HCT116 (cell line): ENCODE data around the gene CROT. TPM values are rescaled to one million over a fixed set of nuclear protein-coding genes. Genes with fewer than 3 reads are reported as not detected.

Source experiments
- ATAC-seq: fragments of 200-7000 bp; cut with Tn5 transposase; 2 replicates; pipeline ENCODE4 v1.9.1; 2020; ENCODE audit warnings: mild to moderate bottlenecking, moderate library complexity
- BruUV-seq: library from RNA; stranded (reverse); fragments of 400-500 nt; replicated peaks from 2 replicates; lab custom pipeline; 2021; lab: Mats Ljungman, UMichigan
- CTCF ChIA-PET: fragments of 300-600 bp; sonication (Branson Sonifier 250); formaldehyde crosslinking; loops from one replicate; lab custom pipeline; 2021; ENCODE audit warnings: antibody characterized with exemption; lab: Charles Lee
- POLR2A ChIA-PET: fragments of 300-600, 350-600 bp; sonication (Branson Sonifier 250); formaldehyde crosslinking; loops from one replicate; lab custom pipeline; 2021; ENCODE audit warnings: antibody characterized with exemption; lab: Charles Lee
- RAD21 ChIA-PET, 2 experiments: fragments of 300-600 bp; sonication (Branson Sonifier 250); formaldehyde crosslinking; loops; one replicate each; lab custom pipeline; 2023; ENCODE audit warnings: low total read pairs in 2 of 2; ENCODE audit not compliant: uncharacterized antibody in 2 of 2, unreplicated experiment in 2 of 2, low non-redundant PET in 1 of 2; lab: Charles Lee
- DNase-seq: peaks from one replicate; pipeline ENCODE4 v3.0.0-alpha.2; 2010; ENCODE audit warnings: low read depth, low spot score
- H2AFZ ChIP-seq: fragments of 200-600 bp; shearing (Covaris generic), sonication (generic); 2 replicates; pipeline ENCODE4 v1.6.1; 2017; ENCODE audit warnings: low read depth, mixed run types, mixed read lengths, antibody characterized with exemption, low read length; ENCODE audit not compliant: poor library complexity, severe bottlenecking
- H3K27ac ChIP-seq: 2 replicates; pipeline ENCODE4 v1.5.1; 2012; ENCODE audit warnings: low read depth, low read length
- H3K27me3 ChIP-seq: fragments of 200-600 bp; sonication (generic); 2 replicates; pipeline ENCODE4 v1.6.1; 2016; ENCODE audit warnings: mixed run types, low read length, mixed read lengths; ENCODE audit not compliant: insufficient read depth
- H3K36me3 ChIP-seq, 2 experiments: fragments of 200-500 bp in 1 of 2; fragments of 200-600 bp in 1 of 2; sonication (Bioruptor generic) in 1 of 2; sonication (generic) in 1 of 2; 2 replicates each; pipeline versions ENCODE4 v1.5.1 to v1.6.1; 2014 to 2016; ENCODE audit warnings: low read length in 2 of 2, inconsistent platforms in 1 of 2, mixed read lengths in 1 of 2, mixed run types in 1 of 2; ENCODE audit not compliant: insufficient read depth in 2 of 2, control insufficient read depth in 1 of 2
- H3K4me1 ChIP-seq, 2 experiments: fragments of 200-600 bp in 1 of 2; sonication (generic) in 1 of 2; 2 replicates each; pipeline versions ENCODE4 v1.5.1 to v1.6.1; 2012 to 2017; ENCODE audit warnings: low read length in 2 of 2, inconsistent platforms in 1 of 2, mild to moderate bottlenecking in 1 of 2, mixed read lengths in 1 of 2, mixed run types in 1 of 2, moderate library complexity in 1 of 2; ENCODE audit not compliant: insufficient read depth in 2 of 2, control insufficient read depth in 1 of 2
- H3K4me2 ChIP-seq: fragments of 200-600 bp; sonication (generic); 2 replicates; pipeline ENCODE4 v1.6.1; 2017; ENCODE audit warnings: mixed run types, low read length, mixed read lengths
- H3K4me3 ChIP-seq, 2 experiments: fragments of 200-600 bp in 1 of 2; sonication (generic) in 1 of 2; replicated peaks in 1 of 2; 2 replicates each; pipeline ENCODE4 v1.5.1; 2011 to 2016; ENCODE audit warnings: low read length in 2 of 2, control low read depth in 1 of 2, low read depth in 1 of 2, mild to moderate bottlenecking in 1 of 2, mixed read lengths in 1 of 2, mixed run types in 1 of 2
- H3K79me2 ChIP-seq: fragments of 200-600 bp; sonication (generic); 2 replicates; pipeline ENCODE4 v1.6.1; 2017; ENCODE audit warnings: mild to moderate bottlenecking, mixed run types, low read length, moderate library complexity, mixed read lengths; ENCODE audit not compliant: insufficient read depth
- H3K9ac ChIP-seq: fragments of 200-600 bp; sonication (generic); 2 replicates; pipeline ENCODE4 v1.6.1; 2016; ENCODE audit warnings: low read length, mixed read lengths
- H3K9me2 ChIP-seq: fragments of 200-600 bp; sonication (generic), shearing (Covaris generic); 2 replicates; pipeline ENCODE4 v1.6.1; 2017; ENCODE audit warnings: mixed run types, mild to moderate bottlenecking, moderate library complexity; ENCODE audit not compliant: insufficient read depth
- H3K9me3 ChIP-seq, 2 experiments: fragments of 200-500 bp in 1 of 2; fragments of 200-600 bp in 1 of 2; sonication (Bioruptor generic) in 1 of 2; sonication (generic) in 1 of 2; 2 replicates each; pipeline ENCODE4 v1.6.1; 2014 to 2017; ENCODE audit warnings: low read length in 2 of 2, mixed read lengths in 2 of 2, inconsistent platforms in 1 of 2, low read depth in 1 of 2, mild to moderate bottlenecking in 1 of 2, mixed run types in 1 of 2, moderate library complexity in 1 of 2; ENCODE audit not compliant: control insufficient read depth in 1 of 2, insufficient read depth in 1 of 2
- H4K20me1 ChIP-seq: fragments of 200-600 bp; sonication (generic), shearing (Covaris generic); 2 replicates; pipeline ENCODE4 v1.6.1; 2017; ENCODE audit warnings: mixed run types, mild to moderate bottlenecking, moderate library complexity; ENCODE audit not compliant: insufficient read depth
- CEBPB ChIP-seq: IDR thresholded peaks from 2 replicates; pipeline ENCODE4 v1.6.1; 2012; ENCODE audit warnings: low read depth
- ELF1 ChIP-seq: IDR thresholded peaks from 2 replicates; pipeline ENCODE4 v1.6.1; 2012; ENCODE audit warnings: low read depth, borderline replicate concordance
- EZH2 ChIP-seq: fragments of 200-600 bp; sonication (generic); IDR thresholded peaks from 2 replicates; pipeline ENCODE4 v1.6.1; 2017; ENCODE audit warnings: antibody characterized with exemption, mixed run types
- FOSL1 ChIP-seq: IDR thresholded peaks from 2 replicates; pipeline ENCODE4 v1.6.1; 2012; ENCODE audit warnings: low read depth
- SIN3A ChIP-seq: IDR thresholded peaks from 2 replicates; pipeline ENCODE4 v1.6.1; 2012; ENCODE audit warnings: low read depth
- YY1 ChIP-seq: IDR thresholded peaks from 2 replicates; pipeline ENCODE4 v1.6.1; 2011; ENCODE audit warnings: low read length, low read depth, moderate library complexity, mild to moderate bottlenecking; ENCODE audit not compliant: insufficient replicate concordance; ENCODE audit errors: extremely low read depth
- intact Hi-C: fragments of 100-400 bp; cut with micrococcal nuclease; formaldehyde crosslinking; loops from 2 replicates; pipeline ENCODE4 v1.10.0; 2022
- total RNA-seq: library from RNA; stranded (reverse); gene quantifications from one replicate; pipeline ENCODE4 v1.2.1, GENCODE V29; 2021; ENCODE audit not compliant: unreplicated experiment
- TF ChIP-seq, protein P1 (sequence below), 3 experiments: fragments of 200-600 bp in 1 of 3; sonication (generic) in 1 of 3; IDR thresholded peaks in 2 of 3; conservative IDR thresholded peaks in 1 of 3; 2 replicates each; pipeline ENCODE4 v1.5.1; 2012 to 2017; ENCODE audit warnings: low read depth in 2 of 3, low read length in 2 of 3, antibody characterized with exemption in 1 of 3, borderline replicate concordance in 1 of 3, control low read depth in 1 of 3, mild to moderate bottlenecking in 1 of 3, mixed read lengths in 1 of 3, mixed run types in 1 of 3, moderate library complexity in 1 of 3; ENCODE audit not compliant: insufficient read depth in 1 of 3

Gene CROT
- total RNA-seq, 1 experiment from 2014 or later = 0.07 TPM

DNA sequence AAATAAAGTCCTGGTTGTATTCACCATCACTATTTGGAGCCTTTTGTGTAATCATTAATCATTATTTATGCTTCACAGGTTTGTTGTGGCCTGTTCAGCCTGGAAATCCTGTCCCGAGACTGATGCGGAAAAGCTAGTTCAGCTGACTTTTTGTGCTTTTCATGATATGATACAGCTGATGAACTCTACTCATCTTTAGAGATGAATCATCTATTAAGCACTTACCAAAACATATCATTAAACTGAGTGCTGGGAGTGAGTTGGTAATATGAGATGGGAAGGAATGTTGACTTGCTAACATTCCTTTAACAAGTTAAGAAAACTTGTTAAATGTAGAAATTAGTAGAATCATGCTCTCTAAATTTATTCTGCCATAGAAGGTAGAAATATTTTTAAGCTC, 53.0 kb downstream of the CROT start:
- Histone ChIP-seq H3K27me3 (no peaks in the 10 kb centered on the region), H3K27ac (no peak overlapping the region), H3K9me3 (no peaks in the 10 kb centered on the region), H3K4me1 (no peaks in the 10 kb centered on the region), H2AFZ (no peak overlapping the region), H3K9me2 (no peaks in the 10 kb centered on the region), H3K4me3 (no peak overlapping the region), H3K79me2 (no peaks in the 10 kb centered on the region), H3K9ac (no peak overlapping the region), H4K20me1 (no peaks in the 10 kb centered on the region), H3K4me2 (no peak overlapping the region), H3K36me3 (no peaks in the 10 kb centered on the region)
- intact Hi-C loops = no loop called here
- BruUV-seq = no TSS peak
- no peak for TF ChIP-seq SIN3A
- no peak for TF ChIP-seq FOSL1
- TF ChIP-seq CEBPB = no peak
- no peak for TF ChIP-seq EZH2
- no peak for TF ChIP-seq ELF1
- TF ChIP-seq, protein P1, sequence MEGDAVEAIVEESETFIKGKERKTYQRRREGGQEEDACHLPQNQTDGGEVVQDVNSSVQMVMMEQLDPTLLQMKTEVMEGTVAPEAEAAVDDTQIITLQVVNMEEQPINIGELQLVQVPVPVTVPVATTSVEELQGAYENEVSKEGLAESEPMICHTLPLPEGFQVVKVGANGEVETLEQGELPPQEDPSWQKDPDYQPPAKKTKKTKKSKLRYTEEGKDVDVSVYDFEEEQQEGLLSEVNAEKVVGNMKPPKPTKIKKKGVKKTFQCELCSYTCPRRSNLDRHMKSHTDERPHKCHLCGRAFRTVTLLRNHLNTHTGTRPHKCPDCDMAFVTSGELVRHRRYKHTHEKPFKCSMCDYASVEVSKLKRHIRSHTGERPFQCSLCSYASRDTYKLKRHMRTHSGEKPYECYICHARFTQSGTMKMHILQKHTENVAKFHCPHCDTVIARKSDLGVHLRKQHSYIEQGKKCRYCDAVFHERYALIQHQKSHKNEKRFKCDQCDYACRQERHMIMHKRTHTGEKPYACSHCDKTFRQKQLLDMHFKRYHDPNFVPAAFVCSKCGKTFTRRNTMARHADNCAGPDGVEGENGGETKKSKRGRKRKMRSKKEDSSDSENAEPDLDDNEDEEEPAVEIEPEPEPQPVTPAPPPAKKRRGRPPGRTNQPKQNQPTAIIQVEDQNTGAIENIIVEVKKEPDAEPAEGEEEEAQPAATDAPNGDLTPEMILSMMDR (IDR thresholded peaks at IDR 0.05 in 2 of 3, conservative IDR thresholded peaks at IDR 0.05 in 1 of 3; ENCODE audit: borderline replicate concordance in 1 of 3, insufficient read depth in 1 of 3, low read depth in 2 of 3, low read length in 2 of 3) = no peak
- RAD21 ChIA-PET = no interaction called here
- POLR2A ChIA-PET = no interaction called here
- CTCF ChIA-PET = no interaction called here
- ATAC-seq = no peak
- no peak for DNase-seq

DNA sequence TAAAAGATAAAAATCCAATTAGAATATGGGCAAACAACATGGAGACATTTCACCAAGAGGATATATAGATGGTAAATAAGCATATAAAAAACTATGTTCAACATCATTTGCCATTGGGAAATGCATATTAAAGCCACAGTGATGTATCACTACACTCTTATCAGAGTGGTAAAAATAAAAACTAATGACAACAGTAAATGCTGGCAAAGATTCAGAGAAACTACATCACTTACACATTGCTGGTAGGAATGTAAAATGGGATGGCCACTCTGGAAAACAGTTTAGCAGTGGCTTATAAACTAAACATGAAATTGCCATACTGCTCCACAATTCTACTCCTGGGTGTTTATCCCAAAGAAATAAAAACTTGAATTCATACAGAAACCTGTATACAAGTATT, 59.2 kb downstream of the CROT start:
- intact Hi-C loops = no loop called here
- H3K27me3 ChIP-seq = no peaks in the 10 kb centered on the region
- no peak for ATAC-seq
- no peaks in the 10 kb centered on the region for H3K79me2 ChIP-seq
- no peak for TF ChIP-seq YY1
- TF ChIP-seq, all 23 proteins: peak for 0
- H3K4me2 ChIP-seq = no peak overlapping the region
- ChIA-PET CTCF (no interaction called here), POLR2A (no interaction called here), RAD21 (no interaction called here)
- no peak for DNase-seq
- no peak overlapping the region for H3K9ac ChIP-seq
- no peaks in the 10 kb centered on the region for H3K4me1 ChIP-seq
- no peaks in the 10 kb centered on the region for H3K9me2 ChIP-seq
- H3K9me3 ChIP-seq = no peaks in the 10 kb centered on the region
- no TSS peak for BruUV-seq
- H2AFZ ChIP-seq = no peak overlapping the region
- H3K27ac ChIP-seq = no peak overlapping the region
- no peak overlapping the region for H3K4me3 ChIP-seq
- no peaks in the 10 kb centered on the region for H4K20me1 ChIP-seq
- H3K36me3 ChIP-seq = no peaks in the 10 kb centered on the region
